Fibroblast of lung (primary cell): ENCODE data around the gene CRYBG1. TPM values are rescaled to one million over a fixed set of nuclear protein-coding genes. Genes with fewer than 3 reads are reported as not detected.
A peak's percentile ranks its signal among the peaks of the same experiment; 100 is the strongest.
"Not testable (repeated sequence)": the region's sequence is repeated elsewhere in the genome, so short reads cannot be mapped to it uniquely, and the experiment has no call there.

Experiments used
- DNase-seq, 2 donors: peaks; one replicate each; pipeline versions ENCODE4 v3.0.0 to v3.0.0-alpha.2; 2010; ENCODE audit warnings: low read depth in 2 of 2
- H2AFZ ChIP-seq: 2 replicates; pipeline ENCODE4 v1.5.1; 2012; ENCODE audit warnings: low read length, control low read depth, inconsistent platforms
- H3K27ac ChIP-seq: 2 replicates; pipeline ENCODE4 v1.5.1; 2011; ENCODE audit warnings: low read length, control low read depth; ENCODE audit not compliant: insufficient read depth
- H3K27me3 ChIP-seq: 2 replicates; pipeline ENCODE4 v1.5.1; 2011; ENCODE audit warnings: mild to moderate bottlenecking, low read length; ENCODE audit not compliant: control insufficient read depth, insufficient read depth
- H3K36me3 ChIP-seq: 2 replicates; pipeline ENCODE4 v1.5.1; 2011; ENCODE audit warnings: low read length; ENCODE audit not compliant: control insufficient read depth, insufficient read depth
- H3K4me1 ChIP-seq: 2 replicates; pipeline ENCODE4 v1.5.1; 2011; ENCODE audit warnings: low read length; ENCODE audit not compliant: control insufficient read depth, insufficient read depth; ENCODE audit errors: extremely low read depth
- H3K4me2 ChIP-seq: 2 replicates; pipeline ENCODE4 v1.5.1; 2011; ENCODE audit warnings: low read length, control low read depth; ENCODE audit not compliant: insufficient read depth; ENCODE audit errors: extremely low read depth
- H3K4me3 ChIP-seq, 4 experiments: fragments of 200-600 bp in 1 of 4; sonication (generic) in 1 of 4; replicated peaks in 1 of 4; 2 replicates each; pipeline ENCODE4 v1.5.1; 2011 to 2016; ENCODE audit warnings: low read length in 4 of 4, low read depth in 3 of 4, mild to moderate bottlenecking in 3 of 4, control low read depth in 2 of 4, inconsistent platforms in 1 of 4, mixed read lengths in 1 of 4; ENCODE audit not compliant: insufficient read depth in 1 of 4; ENCODE audit errors: control extremely low read depth in 1 of 4
- H3K79me2 ChIP-seq: 2 replicates; pipeline ENCODE4 v1.5.1; 2012; ENCODE audit warnings: mild to moderate bottlenecking, low read length, inconsistent platforms; ENCODE audit not compliant: control insufficient read depth, insufficient read depth
- H3K9ac ChIP-seq: 2 replicates; pipeline ENCODE4 v1.5.1; 2011; ENCODE audit warnings: mild to moderate bottlenecking, low read length, control low read depth; ENCODE audit not compliant: insufficient read depth
- H3K9me3 ChIP-seq: 2 replicates; pipeline ENCODE4 v1.5.1; 2012; ENCODE audit warnings: low read depth, low read length; ENCODE audit not compliant: control insufficient read depth, insufficient read depth
- H4K20me1 ChIP-seq: 2 replicates; pipeline ENCODE4 v1.5.1; 2011; ENCODE audit warnings: low read length; ENCODE audit not compliant: control insufficient read depth, insufficient read depth; ENCODE audit errors: extremely low read depth
- CTCF ChIP-seq, 2 donors: IDR thresholded peaks in 1 of 2; conservative IDR thresholded peaks in 1 of 2; 1 replicate in 1 of 2; 2 replicates in 1 of 2; pipeline ENCODE4 v1.5.1; 2011 to 2012; ENCODE audit warnings: low read length in 2 of 2, control low read depth in 1 of 2, inconsistent platforms in 1 of 2, low read depth in 1 of 2, mild to moderate bottlenecking in 1 of 2
- EZH2 ChIP-seq: IDR thresholded peaks from 2 replicates; pipeline ENCODE4 v1.5.1; 2012; ENCODE audit warnings: low read length, control low read depth, mild to moderate bottlenecking; ENCODE audit errors: missing control alignments
- polyA plus RNA-seq, 2 donors: library from polyadenylated mRNA; depleted of rRNA in 1 of 2; stranded (reverse) in 1 of 2; unstranded in 1 of 2; fragments of >200 nt; gene quantifications; 2 replicates each; pipeline ENCODE4 v1.2.1, GENCODE V29; 2011 to 2012; ENCODE audit warnings: missing spikeins in 1 of 2
- total RNA-seq: library from RNA; depleted of rRNA; stranded (reverse); fragments of >200 nt; gene quantifications from 2 replicates; pipeline ENCODE4 v1.2.1, GENCODE V29; 2014

CRYBG1 gene
- total and polyA plus RNA-seq, 2 donors (not counting 1 experiment from before 2014, with no cell fraction given) = 4.3 to 10.1 TPM

- Histone ChIP-seq H3K4me2 (no peak overlapping the region), H4K20me1 (no peaks in the 10 kb centered on the region), H3K4me1 (peaks cover 9% of the 10 kb centered on the region), H3K9ac (no peak overlapping the region), H3K27ac (no peak overlapping the region), H3K4me3 (no peak overlapping the region), H3K36me3 (peaks cover 2% of the 10 kb centered on the region), H3K9me3 (no peaks in the 10 kb centered on the region), H3K79me2 (no peaks in the 10 kb centered on the region), H3K27me3 (no peaks in the 10 kb centered on the region), H2AFZ (no peak overlapping the region)
- DNase-seq = peak in 1 of 2 donors; percentile 14
- no peak for TF ChIP-seq CTCF (conservative IDR thresholded peaks at IDR 0.05 in 1 of 2, IDR thresholded peaks at IDR 0.05 in 1 of 2; ENCODE audit: low read depth in 1 of 2, low read length in 2 of 2)
- TF ChIP-seq EZH2 = no peak
Observed at GRCh38 chr6:106579281-106579680, 218.8 kb downstream of the CRYBG1 start.

- peaks cover 2% of the 10 kb centered on the region for H3K36me3 ChIP-seq
- H3K4me3 ChIP-seq = no peak overlapping the region
- no peaks in the 10 kb centered on the region for H4K20me1 ChIP-seq
- no peak overlapping the region for H2AFZ ChIP-seq
- H3K9ac ChIP-seq = no peak overlapping the region
- no peaks in the 10 kb centered on the region for H3K4me1 ChIP-seq
- H3K4me2 ChIP-seq = no peak overlapping the region
- no peaks in the 10 kb centered on the region for H3K27me3 ChIP-seq
- H3K9me3 ChIP-seq = no peaks in the 10 kb centered on the region
- no peak for TF ChIP-seq EZH2
- TF ChIP-seq CTCF (conservative IDR thresholded peaks at IDR 0.05 in 1 of 2, IDR thresholded peaks at IDR 0.05 in 1 of 2; ENCODE audit: low read depth in 1 of 2, low read length in 2 of 2) = no peak
- DNase-seq = no peak
- no peaks in the 10 kb centered on the region for H3K79me2 ChIP-seq
- no peak overlapping the region for H3K27ac ChIP-seq
Observed at GRCh38 chr6:106581468-106581867, 221.0 kb downstream of the CRYBG1 start.

GRCh38 chr6:106586815-106587415 lies 226.4 kb downstream of the CRYBG1 start:
- H3K9me3 ChIP-seq = no peaks in the 10 kb centered on the region
- no peak overlapping the region for H3K4me3 ChIP-seq
- no peak overlapping the region for H3K9ac ChIP-seq
- H3K4me2 ChIP-seq = no peak overlapping the region
- H2AFZ ChIP-seq = no peak overlapping the region
- H3K79me2 ChIP-seq = no peaks in the 10 kb centered on the region
- peaks cover 2% of the 10 kb centered on the region for H3K36me3 ChIP-seq
- TF ChIP-seq EZH2 = no peak
- TF ChIP-seq CTCF (conservative IDR thresholded peaks at IDR 0.05 in 1 of 2, IDR thresholded peaks at IDR 0.05 in 1 of 2; ENCODE audit: low read depth in 1 of 2, low read length in 2 of 2) = no peak
- H3K4me1 ChIP-seq = peaks cover 10% of the 10 kb centered on the region
- no peaks in the 10 kb centered on the region for H4K20me1 ChIP-seq
- DNase-seq = no peak
- no peak overlapping the region for H3K27ac ChIP-seq
- no peaks in the 10 kb centered on the region for H3K27me3 ChIP-seq

- not testable (repeated sequence) for H3K27ac ChIP-seq, H3K4me3 ChIP-seq, DNase-seq, H3K36me3 ChIP-seq, H3K79me2 ChIP-seq, H3K9me3 ChIP-seq, H3K27me3 ChIP-seq, H3K4me1 ChIP-seq, H3K4me2 ChIP-seq, H2AFZ ChIP-seq, H3K9ac ChIP-seq, H4K20me1 ChIP-seq
Observed at GRCh38 chr6:106588937-106589336, 228.4 kb downstream of the CRYBG1 start.
